Endodermal cell (in vitro differentiated cells): Measurements from ENCODE around the gene CD209. TPM values are rescaled to one million over a fixed set of nuclear protein-coding genes. Genes with fewer than 3 reads are reported as not detected.

Source experiments
- DNase-seq: peaks from one replicate; pipeline ENCODE4 v3.0.0-alpha.2; 2017
- H3K27ac ChIP-seq: 2 replicates; pipeline ENCODE4 v1.5.1; 2013; ENCODE audit warnings: mild to moderate bottlenecking, low read depth, low read length, moderate library complexity
- H3K27me3 ChIP-seq: 2 replicates; pipeline ENCODE4 v1.6.1; 2013; ENCODE audit warnings: mild to moderate bottlenecking, low read length, moderate library complexity; ENCODE audit not compliant: insufficient read depth, control insufficient read depth, poor library complexity, severe bottlenecking
- H3K36me3 ChIP-seq: 2 replicates; pipeline ENCODE4 v1.7.0; 2013; ENCODE audit warnings: mild to moderate bottlenecking, low read length, moderate library complexity; ENCODE audit not compliant: control insufficient read depth, insufficient read depth
- H3K4me1 ChIP-seq: one replicate; pipeline ENCODE4 v1.7.0; 2013; ENCODE audit warnings: low read length; ENCODE audit not compliant: control insufficient read depth, insufficient read depth
- H3K4me3 ChIP-seq: 2 replicates; pipeline ENCODE4 v1.5.1; 2013; ENCODE audit warnings: mild to moderate bottlenecking, low read length, moderate library complexity
- H3K9ac ChIP-seq: 2 replicates; pipeline ENCODE4 v1.6.1; 2013; ENCODE audit warnings: mild to moderate bottlenecking, low read length, moderate library complexity; ENCODE audit not compliant: poor library complexity, severe bottlenecking; ENCODE audit errors: extremely low read depth
- H3K9me3 ChIP-seq: 2 replicates; pipeline ENCODE4 v1.6.1; 2013; ENCODE audit warnings: mild to moderate bottlenecking, low read length, moderate library complexity; ENCODE audit not compliant: control insufficient read depth
- H3K27ac Mint-ChIP-seq: 2 replicates; pipeline ENCODE4 v1.8.0; 2020; ENCODE audit warnings: mixed read lengths
- H3K27me3 Mint-ChIP-seq: 2 replicates; pipeline ENCODE4 v1.8.0; 2021; ENCODE audit warnings: mild to moderate bottlenecking, mixed read lengths; ENCODE audit not compliant: insufficient read depth
- H3K36me3 Mint-ChIP-seq: 2 replicates; pipeline ENCODE4 v1.8.0; 2020; ENCODE audit warnings: low read depth, mixed read lengths
- H3K4me1 Mint-ChIP-seq: 2 replicates; pipeline ENCODE4 v1.8.0; 2020; ENCODE audit warnings: mixed read lengths
- H3K4me3 Mint-ChIP-seq: 2 replicates; pipeline ENCODE4 v1.8.0; 2020; ENCODE audit warnings: mild to moderate bottlenecking, moderate library complexity, mixed read lengths
- H3K9me3 Mint-ChIP-seq: 2 replicates; pipeline ENCODE4 v1.8.0; 2020; ENCODE audit warnings: mild to moderate bottlenecking, mixed read lengths
- CTCF ChIP-seq: fragments of 200-600 bp; sonication (generic); conservative IDR thresholded peaks from 2 replicates; pipeline ENCODE4 v1.5.0; 2021; ENCODE audit warnings: antibody characterized with exemption, mild to moderate bottlenecking
- WGBS, 2 experiments: methylation state at CpG; one replicate each; pipeline versions ENCODE4 v1.1.5 to v1.1.7; 2013; ENCODE audit warnings: missing lambda C conversion rate in 2 of 2, mixed read lengths in 1 of 2; ENCODE audit not compliant: insufficient coverage in 1 of 2, insufficient read length in 1 of 2; 5-methylcytosine and 5-hydroxymethylcytosine counted together
- total RNA-seq, 2 donors: library from RNA; stranded (reverse); fragmentation: NEBNext Ultra II Directional in 1 of 2; extraction: Animal tissue kit (Norgen Biotek cat#: 25700) in 1 of 2; gene quantifications; 2 replicates in 1 of 2; 3 replicates in 1 of 2; pipeline ENCODE4 v1.2.1, GENCODE V29; 2021

Gene CD209
- total RNA-seq, 2 donors from 2014 or later = not detected

GRCh38 chr19:7718668-7719067 lies 28.7 kb downstream of the CD209 start:
- Mint-ChIP-seq H3K27me3 (peaks cover 26% of the 10 kb centered on the region), H3K4me1 (no peaks in the 10 kb centered on the region), H3K4me3 (no peak overlapping the region), H3K27ac (no peak overlapping the region), H3K9me3 (no peaks in the 10 kb centered on the region), H3K36me3 (no peaks in the 10 kb centered on the region)
- TF ChIP-seq CTCF = no peak
- Histone ChIP-seq H3K36me3 (no peaks in the 10 kb centered on the region), H3K9me3 (no peaks in the 10 kb centered on the region), H3K9ac (no peak overlapping the region), H3K27me3 (no peaks in the 10 kb centered on the region), H3K4me1 (no peaks in the 10 kb centered on the region), H3K27ac (no peak overlapping the region), H3K4me3 (no peak overlapping the region)
- DNase-seq = no peak
- 68 to 81% methylated on average over 4 to 8 of the region's 8 CpGs for WGBS, 2 experiments

GRCh38 chr19:7716762-7717161 lies 30.6 kb downstream of the CD209 start:
- H3K36me3 ChIP-seq = no peaks in the 10 kb centered on the region
- no peak overlapping the region for H3K4me3 Mint-ChIP-seq
- H3K4me3 ChIP-seq = no peak overlapping the region
- no peaks in the 10 kb centered on the region for H3K4me1 Mint-ChIP-seq
- peaks cover 19% of the 10 kb centered on the region for H3K27me3 Mint-ChIP-seq
- no peak for DNase-seq
- WGBS, 2 experiments = 82% methylated on average over 1 of the region's 1 CpG; no CpG with 5 or more reads in 1 of the 2 experiments
- H3K36me3 Mint-ChIP-seq = no peaks in the 10 kb centered on the region
- no peak overlapping the region for H3K27ac Mint-ChIP-seq
- no peaks in the 10 kb centered on the region for H3K9me3 Mint-ChIP-seq
- no peak overlapping the region for H3K9ac ChIP-seq
- no peaks in the 10 kb centered on the region for H3K27me3 ChIP-seq
- H3K27ac ChIP-seq = no peak overlapping the region
- no peaks in the 10 kb centered on the region for H3K9me3 ChIP-seq
- H3K4me1 ChIP-seq = no peaks in the 10 kb centered on the region
- no peak for TF ChIP-seq CTCF

GRCh38 chr19:7715671-7716070 lies 31.7 kb downstream of the CD209 start:
- 94% methylated on average over 1 of the region's 1 CpG; no CpG with 5 or more reads in 1 of the 2 experiments for WGBS, 2 experiments
- Mint-ChIP-seq H3K27ac (no peak overlapping the region), H3K4me3 (no peak overlapping the region), H3K36me3 (no peaks in the 10 kb centered on the region), H3K27me3 (peaks cover 16% of the 10 kb centered on the region), H3K9me3 (no peaks in the 10 kb centered on the region), H3K4me1 (no peaks in the 10 kb centered on the region)
- H3K27ac ChIP-seq = no peak overlapping the region
- no peaks in the 10 kb centered on the region for H3K4me1 ChIP-seq
- no peaks in the 10 kb centered on the region for H3K27me3 ChIP-seq
- no peaks in the 10 kb centered on the region for H3K36me3 ChIP-seq
- TF ChIP-seq CTCF = no peak
- H3K4me3 ChIP-seq = no peak overlapping the region
- no peak overlapping the region for H3K9ac ChIP-seq
- no peaks in the 10 kb centered on the region for H3K9me3 ChIP-seq
- no peak for DNase-seq
